Neural cell (in vitro differentiated cells): ENCODE measurements around the gene IFT122. TPM values are rescaled to one million over a fixed set of nuclear protein-coding genes. Genes with fewer than 3 reads are reported as not detected.

Source experiments
- H2AFZ ChIP-seq: fragments of 200-600, 300-800 bp; sonication (generic), shearing (Covaris generic); 2 replicates; pipeline ENCODE4 v1.6.0; 2014; ENCODE audit warnings: low read depth, mild to moderate bottlenecking, antibody characterized with exemption, low read length, moderate library complexity
- H3F3A ChIP-seq: fragments of 200-600 bp; shearing (Covaris generic); 2 replicates; pipeline ENCODE4 v1.6.1; 2016; ENCODE audit warnings: mild to moderate bottlenecking, moderate library complexity, mixed read lengths, antibody characterized with exemption, low read length; ENCODE audit not compliant: insufficient read depth, poor library complexity, severe bottlenecking
- H3K27ac ChIP-seq: fragments of 200-600, 300-800 bp; sonication (generic), shearing (Covaris generic); 2 replicates; pipeline ENCODE4 v1.5.1; 2014; ENCODE audit warnings: mild to moderate bottlenecking, low read length, moderate library complexity
- H3K27me3 ChIP-seq: fragments of 300-800, 200-600 bp; sonication (generic), shearing (Covaris generic); 2 replicates; pipeline ENCODE4 v1.6.0; 2014; ENCODE audit warnings: mild to moderate bottlenecking, low read depth, low read length, moderate library complexity; ENCODE audit not compliant: insufficient read depth
- H3K36me3 ChIP-seq: fragments of 300-800, 200-600 bp; sonication (generic), shearing (Covaris generic); 2 replicates; pipeline ENCODE4 v1.5.1; 2014; ENCODE audit warnings: mild to moderate bottlenecking, antibody characterized with exemption, low read length, moderate library complexity; ENCODE audit not compliant: insufficient read depth
- H3K4me2 ChIP-seq: fragments of 300-800, 200-600 bp; sonication (generic), shearing (Covaris generic); 2 replicates; pipeline ENCODE4 v1.6.0; 2014; ENCODE audit warnings: mild to moderate bottlenecking, low read length
- H3K4me3 ChIP-seq: fragments of 300-800, 200-600 bp; sonication (generic), shearing (Covaris generic); 2 replicates; pipeline ENCODE4 v1.5.1; 2014; ENCODE audit warnings: mild to moderate bottlenecking, low read length, moderate library complexity
- H3K79me2 ChIP-seq: fragments of 200-600 bp; shearing (Covaris generic); replicated peaks from 2 replicates; pipeline ENCODE4 v1.6.0; 2014; ENCODE audit warnings: mild to moderate bottlenecking, low read length, moderate library complexity; ENCODE audit not compliant: insufficient read depth
- H3K9ac ChIP-seq: fragments of 300-800, 200-600 bp; sonication (generic), shearing (Covaris generic); 2 replicates; pipeline ENCODE4 v1.6.1; 2016; ENCODE audit warnings: mild to moderate bottlenecking, low read length, mixed read lengths
- H3K9me2 ChIP-seq: fragments of 200-600 bp; shearing (Covaris generic); 2 replicates; pipeline ENCODE4 v1.6.1; 2016; ENCODE audit warnings: mild to moderate bottlenecking, low read length, mixed read lengths; ENCODE audit not compliant: insufficient read depth
- H3K9me3 ChIP-seq: fragments of 200-600, 300-800 bp; sonication (generic), shearing (Covaris generic); 2 replicates; pipeline ENCODE4 v1.6.1; 2016; ENCODE audit warnings: mild to moderate bottlenecking, mixed run types, low read length, moderate library complexity, mixed read lengths
- H4K20me1 ChIP-seq: fragments of 200-600 bp; shearing (Covaris generic); 2 replicates; pipeline ENCODE4 v1.6.1; 2016; ENCODE audit warnings: mild to moderate bottlenecking, mixed run types; ENCODE audit not compliant: insufficient read depth
- CTCF ChIP-seq: fragments of 450-650 bp; IDR thresholded peaks from 2 replicates; pipeline ENCODE4 v1.5.1; 2014; ENCODE audit warnings: antibody characterized with exemption, mild to moderate bottlenecking, moderate library complexity; ENCODE audit not compliant: poor library complexity, severe bottlenecking
- EP300 ChIP-seq: fragments of 450-650 bp; conservative IDR thresholded peaks from 2 replicates; pipeline ENCODE4 v1.6.1; 2014; ENCODE audit warnings: antibody characterized with exemption, mild to moderate bottlenecking, moderate library complexity; ENCODE audit not compliant: poor library complexity, severe bottlenecking
- EZH2 ChIP-seq: fragments of 200-600, 300-800 bp; shearing (Covaris generic), sonication (generic); IDR thresholded peaks from 2 replicates; pipeline ENCODE4 v1.6.1; 2014; ENCODE audit warnings: antibody characterized with exemption, low read length, borderline replicate concordance, mild to moderate bottlenecking; ENCODE audit not compliant: insufficient read depth, poor library complexity, severe bottlenecking
- MXI1 ChIP-seq: fragments of 450-650 bp; conservative IDR thresholded peaks from 2 replicates; pipeline ENCODE4 v1.6.1; 2014; ENCODE audit warnings: antibody characterized with exemption, mild to moderate bottlenecking; ENCODE audit not compliant: poor library complexity, severe bottlenecking
- POLR2AphosphoS5 ChIP-seq: IDR thresholded peaks from 2 replicates; pipeline ENCODE4 v1.6.1; 2012
- RAD21 ChIP-seq: fragments of 450-650 bp; conservative IDR thresholded peaks from 2 replicates; pipeline ENCODE4 v1.6.1; 2014; ENCODE audit warnings: antibody characterized with exemption, mild to moderate bottlenecking, moderate library complexity
- REST ChIP-seq: IDR thresholded peaks from 2 replicates; pipeline ENCODE4 v1.6.1; 2012; ENCODE audit warnings: borderline replicate concordance
- SMC3 ChIP-seq: fragments of 450-650 bp; conservative IDR thresholded peaks from 2 replicates; pipeline ENCODE4 v1.6.1; 2014; ENCODE audit warnings: antibody characterized with exemption, mild to moderate bottlenecking, moderate library complexity; ENCODE audit not compliant: poor library complexity
- TAF1 ChIP-seq: IDR thresholded peaks from 2 replicates; pipeline ENCODE4 v1.6.1; 2012; ENCODE audit warnings: low read depth
- polyA plus RNA-seq: library from polyadenylated mRNA; depleted of rRNA; stranded (reverse); fragments of >200 nt; gene quantifications from 2 replicates; pipeline ENCODE4 v1.2.3, GENCODE V29; 2014

IFT122 gene
- polyA plus RNA-seq, 1 donor from 2014 or later = 28.3 TPM

- peaks cover 4% of the 10 kb centered on the region for H3K36me3 ChIP-seq
- H3F3A ChIP-seq = no peaks in the 10 kb centered on the region
- peak overlapping the region; percentile 27 for H3K4me3 ChIP-seq
- no peak overlapping the region for H3K9ac ChIP-seq
- H2AFZ ChIP-seq = no peak overlapping the region
- H4K20me1 ChIP-seq = no peaks in the 10 kb centered on the region
- no peaks in the 10 kb centered on the region for H3K27me3 ChIP-seq
- H3K4me2 ChIP-seq = no peak overlapping the region
- no peaks in the 10 kb centered on the region for H3K9me3 ChIP-seq
- TF ChIP-seq REST (no peak), EP300 (no peak), EZH2 (no peak)
- H3K9me2 ChIP-seq = no peaks in the 10 kb centered on the region
- H3K79me2 ChIP-seq = peaks cover 14% of the 10 kb centered on the region
- H3K27ac ChIP-seq = no peak overlapping the region
Observed at GRCh38 chr3:129435367-129435766, 4.7 kb upstream of the IFT122 start.

- peaks cover 24% of the 10 kb centered on the region for H3K79me2 ChIP-seq
- no peaks in the 10 kb centered on the region for H4K20me1 ChIP-seq
- H3K9me3 ChIP-seq = no peaks in the 10 kb centered on the region
- no peaks in the 10 kb centered on the region for H3K27me3 ChIP-seq
- no peaks in the 10 kb centered on the region for H3F3A ChIP-seq
- H3K36me3 ChIP-seq = peaks cover 4% of the 10 kb centered on the region
- peak overlapping the region; percentile 74 for H3K4me2 ChIP-seq
- H3K27ac ChIP-seq = peak overlapping the region; percentile 62
- peak overlapping the region; percentile 89 for H2AFZ ChIP-seq
- peak overlapping the region; percentile 77 for H3K9ac ChIP-seq
- TF ChIP-seq CTCF = no peak
- no peak for TF ChIP-seq POLR2AphosphoS5
- no peak for TF ChIP-seq REST
- no peak for TF ChIP-seq TAF1
- no peak for TF ChIP-seq EP300
- no peak for TF ChIP-seq MXI1
- no peak for TF ChIP-seq EZH2
- TF ChIP-seq RAD21 = no peak
- TF ChIP-seq SMC3 = no peak
- no peaks in the 10 kb centered on the region for H3K9me2 ChIP-seq
- peak overlapping the region; percentile 88 for H3K4me3 ChIP-seq
Observed at GRCh38 chr3:129439226-129439816, 703 bp upstream of the IFT122 start.
